OCI-LY1 (cell line): ENCODE measurements around the gene PC.

ENCODE experiments used
- H2AFZ ChIP-seq: fragments of 200-600 bp; sonication (generic), shearing (Covaris generic); 2 replicates; pipeline ENCODE4 v1.6.0; 2014; ENCODE audit warnings: antibody characterized with exemption, mild to moderate bottlenecking, low read length
- H3F3A ChIP-seq: fragments of 200-600 bp; sonication (generic), shearing (Covaris generic); 2 replicates; pipeline ENCODE4 v1.6.0; 2014; ENCODE audit warnings: mild to moderate bottlenecking, antibody characterized with exemption, low read length, moderate library complexity; ENCODE audit not compliant: insufficient read depth
- H3K27ac ChIP-seq: fragments of 200-600 bp; sonication (generic); 2 replicates; pipeline ENCODE4 v1.5.1; 2014; ENCODE audit warnings: low read length, mixed run types, mild to moderate bottlenecking, low read depth; ENCODE audit not compliant: poor library complexity, severe bottlenecking
- H3K27me3 ChIP-seq: fragments of 200-600 bp; sonication (generic); 2 replicates; pipeline ENCODE4 v1.6.0; 2014; ENCODE audit warnings: antibody characterized with exemption, mild to moderate bottlenecking, low read length, moderate library complexity; ENCODE audit not compliant: insufficient read depth
- H3K36me3 ChIP-seq: fragments of 200-600 bp; sonication (generic); 2 replicates; pipeline ENCODE4 v1.6.1; 2014; ENCODE audit warnings: mild to moderate bottlenecking, antibody characterized with exemption, low read length, moderate library complexity, mixed read lengths; ENCODE audit not compliant: insufficient read depth
- H3K4me1 ChIP-seq: fragments of 200-600 bp; sonication (generic); 2 replicates; pipeline ENCODE4 v1.5.1; 2014; ENCODE audit warnings: mild to moderate bottlenecking, low read length, moderate library complexity; ENCODE audit not compliant: insufficient read depth, severe bottlenecking
- H3K4me2 ChIP-seq: fragments of 200-600 bp; sonication (generic), shearing (Covaris generic); 2 replicates; pipeline ENCODE4 v1.6.1; 2014; ENCODE audit warnings: low read length
- H3K4me3 ChIP-seq: fragments of 200-600 bp; sonication (generic); 2 replicates; pipeline ENCODE4 v1.5.1; 2014; ENCODE audit warnings: low read length, low read depth, mild to moderate bottlenecking, mixed read lengths; ENCODE audit not compliant: poor library complexity, severe bottlenecking
- H3K79me2 ChIP-seq: fragments of 200-600 bp; shearing (Covaris generic); 2 replicates; pipeline ENCODE4 v1.6.1; 2016; ENCODE audit warnings: mixed run types, low read length, mixed read lengths; ENCODE audit not compliant: insufficient read depth
- H3K9ac ChIP-seq: fragments of 200-600 bp; sonication (generic), shearing (Covaris generic); 2 replicates; pipeline ENCODE4 v1.6.1; 2014; ENCODE audit warnings: mild to moderate bottlenecking, low read length, mixed read lengths
- H3K9me2 ChIP-seq: fragments of 200-600 bp; sonication (generic), shearing (Covaris generic); 2 replicates; pipeline ENCODE4 v1.6.1; 2014; ENCODE audit warnings: low read depth, mild to moderate bottlenecking, low read length, mixed read lengths
- H3K9me3 ChIP-seq: fragments of 200-600 bp; shearing (Covaris generic); 2 replicates; pipeline ENCODE4 v1.6.1; 2014; ENCODE audit warnings: low read length, mixed read lengths
- H4K20me1 ChIP-seq: fragments of 200-600 bp; sonication (generic), shearing (Covaris generic); 2 replicates; pipeline ENCODE4 v1.6.0; 2016; ENCODE audit warnings: mild to moderate bottlenecking, low read length; ENCODE audit not compliant: insufficient read depth
- CTCF ChIP-seq: fragments of 200-600 bp; sonication (generic), shearing (Covaris generic); IDR thresholded peaks from 2 replicates; pipeline ENCODE4 v1.5.1; 2017; ENCODE audit warnings: mild to moderate bottlenecking, antibody characterized with exemption, low read length, moderate library complexity, mixed read lengths
- EZH2 ChIP-seq: fragments of 200-600 bp; sonication (generic), shearing (Covaris generic); IDR thresholded peaks from 2 replicates; pipeline ENCODE4 v1.8.0; 2017; ENCODE audit warnings: borderline replicate concordance, mixed run types, mild to moderate bottlenecking, antibody characterized with exemption, low read length, moderate library complexity, mixed read lengths

Gene PC

GRCh38 chr11:66973956-66974580 is 15.9 kb upstream of the PC start:
- no peaks in the 10 kb centered on the region; the same call in 1 of the 2 replicates for H3K36me3 ChIP-seq

GRCh38 chr11:66971488-66971887 is 13.3 kb upstream of the PC start:
- H3K9me2 ChIP-seq = no peaks in the 10 kb centered on the region
- H3K4me3 ChIP-seq = no peak overlapping the region
- no peaks in the 10 kb centered on the region for H4K20me1 ChIP-seq
- H3K4me2 ChIP-seq = no peak overlapping the region
- no peaks in the 10 kb centered on the region for H3K27me3 ChIP-seq
- H3K27ac ChIP-seq = no peak overlapping the region
- no peak overlapping the region for H3K9ac ChIP-seq
- no peaks in the 10 kb centered on the region for H3K4me1 ChIP-seq
- H3K79me2 ChIP-seq = no peaks in the 10 kb centered on the region
- H3K9me3 ChIP-seq = no peaks in the 10 kb centered on the region
- H3K36me3 ChIP-seq = no peaks in the 10 kb centered on the region
- no peak overlapping the region for H2AFZ ChIP-seq
- H3F3A ChIP-seq = no peaks in the 10 kb centered on the region
- TF ChIP-seq CTCF (no peak), EZH2 (no peak)

More at GRCh38 chr11:66973956-66974580, 15.9 kb upstream of the PC start:
- H3K27me3 ChIP-seq = no peaks in the 10 kb centered on the region; the same call in 1 of the 2 replicates
- no peaks in the 10 kb centered on the region for H3K79me2 ChIP-seq
- no peaks in the 10 kb centered on the region for H3F3A ChIP-seq
- no peaks in the 10 kb centered on the region for H4K20me1 ChIP-seq
- H2AFZ ChIP-seq = no peak overlapping the region
- H3K4me3 ChIP-seq = no peak overlapping the region
- H3K9me2 ChIP-seq = no peaks in the 10 kb centered on the region
- no peak overlapping the region for H3K27ac ChIP-seq
- H3K4me1 ChIP-seq = no peaks in the 10 kb centered on the region
- H3K4me2 ChIP-seq = no peak overlapping the region
- TF ChIP-seq CTCF (no peak), EZH2 (no peak)
- no peaks in the 10 kb centered on the region for H3K9me3 ChIP-seq
- no peak overlapping the region for H3K9ac ChIP-seq

DNA sequence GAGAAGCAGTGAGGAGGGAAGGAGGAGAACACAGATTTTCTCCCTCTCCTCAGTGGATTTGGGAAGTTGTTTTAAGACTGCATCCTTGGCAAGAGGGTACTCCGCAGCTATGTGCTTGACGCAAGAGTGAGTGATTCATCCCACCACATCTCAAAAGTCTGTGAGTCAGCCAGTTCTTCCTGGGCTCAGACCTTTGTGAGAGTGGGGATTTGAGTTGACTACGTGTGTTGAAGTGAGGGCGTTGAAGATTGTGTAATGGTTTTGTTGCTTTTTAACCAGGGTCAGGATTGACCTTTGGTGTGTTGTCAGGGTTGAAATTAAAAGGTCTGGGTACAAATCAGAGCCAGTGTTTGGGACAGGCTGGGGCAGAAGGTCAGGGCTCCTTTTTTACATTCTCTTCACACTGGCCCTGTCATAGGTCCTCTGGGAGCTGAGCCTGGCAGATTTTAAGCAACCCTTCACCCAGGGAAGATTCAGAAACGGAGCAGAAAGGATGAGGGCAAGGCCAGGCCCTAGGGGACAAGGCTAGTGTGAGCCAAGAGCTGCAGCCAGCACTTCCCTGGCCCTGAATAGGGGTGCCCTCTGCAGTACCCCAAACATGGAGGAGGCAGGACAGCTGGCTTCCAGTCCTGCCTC is 12.7 kb upstream of the PC start:
- no peak overlapping the region for H2AFZ ChIP-seq
- H3K9ac ChIP-seq = no peak overlapping the region
- no peak overlapping the region for H3K4me2 ChIP-seq
- TF ChIP-seq EZH2 (no peak), CTCF (no peak)
- no peaks in the 10 kb centered on the region for H3K4me1 ChIP-seq
- no peaks in the 10 kb centered on the region for H4K20me1 ChIP-seq
- no peaks in the 10 kb centered on the region for H3K27me3 ChIP-seq
- H3K4me3 ChIP-seq = no peak overlapping the region
- no peaks in the 10 kb centered on the region for H3K9me3 ChIP-seq
- no peaks in the 10 kb centered on the region for H3K9me2 ChIP-seq
- H3K27ac ChIP-seq = no peak overlapping the region
- no peaks in the 10 kb centered on the region for H3K79me2 ChIP-seq
- H3F3A ChIP-seq = no peaks in the 10 kb centered on the region
- H3K36me3 ChIP-seq = no peaks in the 10 kb centered on the region
